Glutamatergic neuron (in vitro differentiated cells): ENCODE results near the gene SP8. TPM values are rescaled to one million over a fixed set of nuclear protein-coding genes. Genes with fewer than 3 reads are reported as not detected.
"Not testable (repeated sequence)": the region's sequence is repeated elsewhere in the genome, so short reads cannot be mapped to it uniquely, and the experiment has no call there.

Experiments
- DNase-seq: peaks from one replicate; pipeline ENCODE4 v3.0.0; 2022
- H3K27ac Mint-ChIP-seq: one replicate; pipeline ENCODE4 v1.8.0; 2020; ENCODE audit warnings: mild to moderate bottlenecking, mixed read lengths, inconsistent platforms; ENCODE audit not compliant: unreplicated experiment
- H3K27me3 Mint-ChIP-seq: one replicate; pipeline ENCODE4 v1.8.0; 2020; ENCODE audit warnings: mild to moderate bottlenecking, moderate library complexity, mixed read lengths, inconsistent platforms; ENCODE audit not compliant: unreplicated experiment
- H3K36me3 Mint-ChIP-seq: one replicate; pipeline ENCODE4 v1.8.0; 2020; ENCODE audit warnings: mild to moderate bottlenecking, mixed read lengths, inconsistent platforms; ENCODE audit not compliant: unreplicated experiment
- H3K4me1 Mint-ChIP-seq: one replicate; pipeline ENCODE4 v1.8.0; 2020; ENCODE audit warnings: mild to moderate bottlenecking, low read depth, mixed read lengths, inconsistent platforms; ENCODE audit not compliant: unreplicated experiment
- H3K4me3 Mint-ChIP-seq: one replicate; pipeline ENCODE4 v1.8.0; 2020; ENCODE audit warnings: mild to moderate bottlenecking, mixed read lengths, inconsistent platforms; ENCODE audit not compliant: unreplicated experiment
- H3K9me3 Mint-ChIP-seq: one replicate; pipeline ENCODE4 v1.8.0; 2020; ENCODE audit warnings: mild to moderate bottlenecking, moderate library complexity, mixed read lengths, inconsistent platforms; ENCODE audit not compliant: unreplicated experiment
- long read RNA-seq: library from polyadenylated mRNA; unstranded; transcript quantifications from one replicate; pipeline ENCODE4 v2.0.0, GENCODE V29; 2020; ENCODE audit not compliant: unreplicated experiment
- total RNA-seq: library from RNA; stranded (reverse); fragmentation: NEBNext Ultra II Directional; extraction: Animal tissue kit (Norgen Biotek cat#: 25700); gene quantifications from one replicate; pipeline ENCODE4 v1.2.1, GENCODE V29; 2021; ENCODE audit not compliant: unreplicated experiment
- TF ChIP-seq, protein P1 (sequence below): fragments of 200-600 bp; sonication (generic); IDR thresholded peaks from one replicate; pipeline ENCODE4 v1.5.0; 2021; ENCODE audit not compliant: partially characterized antibody, unreplicated experiment

Gene SP8
- not detected for total RNA-seq
- long read RNA-seq = 0 reads

DNA sequence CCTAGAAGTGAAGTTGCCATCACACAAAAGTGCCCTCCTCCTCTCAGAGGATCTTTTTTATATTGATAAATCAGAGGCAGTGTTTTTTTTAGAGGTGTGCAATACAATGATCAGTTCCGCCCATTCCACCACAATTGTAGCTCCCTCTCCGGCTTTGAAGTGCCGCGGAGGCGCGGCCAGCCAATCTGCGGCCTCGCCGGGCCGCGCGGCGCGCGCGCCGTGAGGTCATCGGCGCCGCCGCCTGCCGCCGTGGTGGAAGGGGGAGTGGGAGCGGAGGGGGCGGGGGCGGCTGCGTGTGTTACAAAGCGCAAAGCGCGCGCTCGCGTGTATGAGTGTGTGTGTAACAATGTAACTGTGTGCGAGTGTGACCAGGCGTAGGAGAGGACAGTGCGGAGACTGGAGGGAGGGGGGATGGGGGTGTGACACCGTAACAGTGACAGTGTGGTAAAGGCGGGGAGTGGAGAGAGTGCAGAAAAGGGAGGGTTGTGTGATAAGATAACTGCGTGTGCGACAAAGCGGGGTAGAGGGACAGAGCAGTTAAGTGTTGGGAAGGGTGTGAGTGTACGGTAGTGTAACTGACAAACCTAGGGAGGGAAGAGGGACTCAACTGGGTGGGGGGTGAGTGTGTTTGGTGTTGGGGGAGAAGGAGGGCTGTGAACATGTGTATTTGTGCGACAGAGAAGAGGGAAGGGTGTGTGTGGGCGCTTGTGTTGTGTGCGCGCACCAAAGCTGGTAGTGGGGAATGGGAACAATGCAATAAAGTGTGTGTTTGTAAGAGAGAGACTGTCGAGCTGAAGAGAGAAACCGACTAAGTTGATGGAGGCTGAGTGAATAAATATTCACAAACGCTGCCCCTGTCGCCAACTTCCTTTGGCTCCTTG is at the start of gene SP8:
Gene SP8, minus strand, starts transcription at position 108 of the 881 bp plus-strand sequence. Its CDS starts 88 bp downstream, at position 20.
- Mint-ChIP-seq H3K4me3 (peak within 1 kb of the TSS; percentile 96), H3K4me1 (peaks cover 16% of the 10 kb centered on the region), H3K27me3 (peaks cover 30% of the 10 kb centered on the region), H3K9me3 (peaks cover 13% of the 10 kb centered on the region), H3K27ac (no peak within 1 kb of the TSS), H3K36me3 (no peaks in the 10 kb centered on the region)
- DNase-seq = peak; percentile 75
- TF ChIP-seq, protein P1, sequence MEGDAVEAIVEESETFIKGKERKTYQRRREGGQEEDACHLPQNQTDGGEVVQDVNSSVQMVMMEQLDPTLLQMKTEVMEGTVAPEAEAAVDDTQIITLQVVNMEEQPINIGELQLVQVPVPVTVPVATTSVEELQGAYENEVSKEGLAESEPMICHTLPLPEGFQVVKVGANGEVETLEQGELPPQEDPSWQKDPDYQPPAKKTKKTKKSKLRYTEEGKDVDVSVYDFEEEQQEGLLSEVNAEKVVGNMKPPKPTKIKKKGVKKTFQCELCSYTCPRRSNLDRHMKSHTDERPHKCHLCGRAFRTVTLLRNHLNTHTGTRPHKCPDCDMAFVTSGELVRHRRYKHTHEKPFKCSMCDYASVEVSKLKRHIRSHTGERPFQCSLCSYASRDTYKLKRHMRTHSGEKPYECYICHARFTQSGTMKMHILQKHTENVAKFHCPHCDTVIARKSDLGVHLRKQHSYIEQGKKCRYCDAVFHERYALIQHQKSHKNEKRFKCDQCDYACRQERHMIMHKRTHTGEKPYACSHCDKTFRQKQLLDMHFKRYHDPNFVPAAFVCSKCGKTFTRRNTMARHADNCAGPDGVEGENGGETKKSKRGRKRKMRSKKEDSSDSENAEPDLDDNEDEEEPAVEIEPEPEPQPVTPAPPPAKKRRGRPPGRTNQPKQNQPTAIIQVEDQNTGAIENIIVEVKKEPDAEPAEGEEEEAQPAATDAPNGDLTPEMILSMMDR = no peak

DNA sequence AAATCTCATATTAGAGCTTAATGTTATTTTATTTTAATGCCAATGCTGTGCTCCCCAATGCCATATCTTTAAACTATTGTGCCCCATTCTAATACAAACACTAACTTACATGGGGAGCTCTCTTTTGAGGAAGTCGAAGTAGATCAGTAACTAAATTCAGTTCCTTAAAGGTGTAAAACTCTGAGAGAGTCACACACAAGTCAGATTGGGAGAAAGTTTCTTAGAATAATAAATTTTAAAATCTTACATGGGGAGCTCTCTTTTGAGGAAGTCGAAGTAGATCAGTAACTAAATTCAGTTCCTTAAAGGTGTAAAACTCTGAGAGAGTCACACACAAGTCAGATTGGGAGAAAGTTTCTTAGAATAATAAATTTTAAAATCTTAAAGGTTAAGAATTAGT is 49.7 kb upstream of the SP8 start:
- H3K27ac Mint-ChIP-seq, DNase-seq, H3K4me3 Mint-ChIP-seq, H3K4me1 Mint-ChIP-seq, H3K9me3 Mint-ChIP-seq, H3K27me3 Mint-ChIP-seq, H3K36me3 Mint-ChIP-seq: not testable (repeated sequence)

DNA sequence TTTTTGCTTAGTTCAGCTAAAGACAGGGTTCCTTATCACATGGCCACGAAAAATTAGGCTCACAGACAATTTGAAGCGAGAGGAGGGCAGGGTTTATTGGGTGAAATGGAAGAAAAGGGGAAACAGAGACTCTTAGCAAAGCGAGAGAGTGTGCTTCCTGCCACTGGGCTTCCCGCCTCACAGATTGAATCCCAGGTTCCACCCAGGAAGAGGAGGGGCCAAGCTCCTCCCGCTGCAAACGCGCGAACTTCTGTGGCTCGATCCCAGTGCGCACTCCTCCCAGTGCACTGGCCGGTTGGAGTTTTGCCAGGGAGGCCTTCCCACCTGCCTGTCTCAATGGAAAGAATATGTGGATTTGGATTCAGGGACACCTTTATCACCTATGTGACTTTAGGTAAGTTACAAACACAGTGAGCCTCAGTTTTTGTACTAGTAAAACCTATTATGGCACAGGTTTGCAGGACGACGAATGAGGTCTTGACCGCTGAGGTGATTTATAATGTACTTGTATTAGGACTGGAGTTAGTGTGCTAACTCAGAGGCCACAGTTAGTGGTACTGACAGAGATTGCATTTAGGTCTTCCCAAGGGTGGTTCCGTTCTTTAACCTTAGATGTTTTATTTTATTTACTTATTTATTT is 48.5 kb upstream of the SP8 start:
- no peaks in the 10 kb centered on the region for H3K9me3 Mint-ChIP-seq
- no peak overlapping the region for H3K27ac Mint-ChIP-seq

DNA sequence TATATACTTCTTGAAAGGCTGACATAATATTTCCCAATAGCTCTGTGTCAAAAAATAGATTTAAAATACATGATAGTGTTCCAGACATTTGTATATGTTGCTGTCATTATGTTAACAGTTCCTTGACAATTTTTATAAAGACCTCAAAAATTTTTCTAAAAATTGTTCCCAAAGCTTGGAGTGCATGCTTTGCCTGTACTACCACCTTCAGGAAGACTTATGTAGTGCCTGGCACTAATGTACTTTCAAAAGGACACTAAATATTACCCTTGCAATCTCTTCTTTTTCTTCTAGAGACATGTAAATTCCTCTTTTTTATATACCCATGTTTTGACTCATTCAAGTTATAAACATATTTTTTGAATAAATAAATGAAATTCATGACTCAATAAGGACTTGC is 48.0 kb upstream of the SP8 start:
- TF ChIP-seq, protein P1 = peak; percentile 20
- H3K36me3 Mint-ChIP-seq = no peaks in the 10 kb centered on the region
- no peaks in the 10 kb centered on the region for H3K9me3 Mint-ChIP-seq
- no peak overlapping the region for H3K4me3 Mint-ChIP-seq
- peaks cover 4% of the 10 kb centered on the region for H3K4me1 Mint-ChIP-seq
- no peaks in the 10 kb centered on the region for H3K27me3 Mint-ChIP-seq
- H3K27ac Mint-ChIP-seq = no peak overlapping the region
- DNase-seq = no peak

More for the DNA sequence above, 48.5 kb upstream of the SP8 start:
- DNase-seq = no peak
- H3K4me1 Mint-ChIP-seq = peaks cover 4% of the 10 kb centered on the region
- H3K36me3 Mint-ChIP-seq = no peaks in the 10 kb centered on the region
- H3K4me3 Mint-ChIP-seq = no peak overlapping the region
- no peaks in the 10 kb centered on the region for H3K27me3 Mint-ChIP-seq
- TF ChIP-seq, protein P1 = no peak

DNA sequence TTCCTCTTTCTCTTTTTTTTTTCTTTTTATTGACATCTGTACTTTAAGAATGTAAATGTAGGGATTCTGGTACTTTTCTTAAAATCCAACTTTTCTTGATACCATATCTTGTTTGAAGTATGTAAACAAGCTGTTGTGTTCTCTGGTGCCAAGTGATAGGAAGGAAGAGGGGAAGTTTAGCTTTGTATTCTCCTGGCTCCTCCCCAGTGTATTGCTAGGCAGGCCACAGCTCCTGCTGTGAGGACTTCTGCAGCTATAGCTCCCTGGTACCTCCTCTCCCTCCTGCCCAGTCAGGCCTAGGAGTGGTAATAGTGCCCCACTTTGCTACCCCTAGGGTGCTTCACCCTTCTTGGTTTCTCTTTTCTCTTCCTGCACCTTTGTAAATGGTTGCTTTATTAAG is 45.3 kb upstream of the SP8 start:
- H3K4me1 Mint-ChIP-seq = peaks cover 4% of the 10 kb centered on the region
- H3K27ac Mint-ChIP-seq = no peak overlapping the region
- TF ChIP-seq, protein P1 = no peak
- no peaks in the 10 kb centered on the region for H3K9me3 Mint-ChIP-seq
- no peaks in the 10 kb centered on the region for H3K36me3 Mint-ChIP-seq
- DNase-seq = no peak
- no peak overlapping the region for H3K4me3 Mint-ChIP-seq
- H3K27me3 Mint-ChIP-seq = no peaks in the 10 kb centered on the region
